GM10266 (cell line): ENCODE measurements around the gene DUSP2.

Experiments
- DNase-seq: peaks from one replicate; pipeline ENCODE4 v3.0.0; 2012; ENCODE audit errors: extremely low spot score
- TF ChIP-seq, protein P1 (sequence below): IDR thresholded peaks from 2 replicates; pipeline ENCODE4 v1.5.1; 2012; ENCODE audit warnings: mild to moderate bottlenecking, low read depth; ENCODE audit not compliant: control insufficient read depth, insufficient read depth; ENCODE audit errors: missing control alignments

The DUSP2 gene

DNA sequence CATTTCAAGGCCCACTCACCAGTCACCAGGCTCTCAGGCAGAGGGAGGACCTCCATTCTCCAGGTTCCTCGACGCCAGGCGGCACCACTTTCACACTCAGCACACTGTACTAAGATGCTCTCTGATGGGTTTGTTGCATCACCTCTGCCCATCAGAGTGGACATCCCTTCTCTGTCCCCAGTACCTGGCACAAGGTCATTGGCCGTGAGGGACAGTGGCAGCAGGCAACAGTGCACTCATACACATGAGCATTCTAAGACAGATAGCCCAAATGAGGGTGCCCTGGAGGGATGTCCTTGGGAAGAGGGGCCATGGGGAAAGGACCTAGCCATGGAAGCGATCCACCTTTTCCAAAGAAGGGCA is 25.9 kb downstream of the DUSP2 start:
- no peak for DNase-seq
- TF ChIP-seq, protein P1, sequence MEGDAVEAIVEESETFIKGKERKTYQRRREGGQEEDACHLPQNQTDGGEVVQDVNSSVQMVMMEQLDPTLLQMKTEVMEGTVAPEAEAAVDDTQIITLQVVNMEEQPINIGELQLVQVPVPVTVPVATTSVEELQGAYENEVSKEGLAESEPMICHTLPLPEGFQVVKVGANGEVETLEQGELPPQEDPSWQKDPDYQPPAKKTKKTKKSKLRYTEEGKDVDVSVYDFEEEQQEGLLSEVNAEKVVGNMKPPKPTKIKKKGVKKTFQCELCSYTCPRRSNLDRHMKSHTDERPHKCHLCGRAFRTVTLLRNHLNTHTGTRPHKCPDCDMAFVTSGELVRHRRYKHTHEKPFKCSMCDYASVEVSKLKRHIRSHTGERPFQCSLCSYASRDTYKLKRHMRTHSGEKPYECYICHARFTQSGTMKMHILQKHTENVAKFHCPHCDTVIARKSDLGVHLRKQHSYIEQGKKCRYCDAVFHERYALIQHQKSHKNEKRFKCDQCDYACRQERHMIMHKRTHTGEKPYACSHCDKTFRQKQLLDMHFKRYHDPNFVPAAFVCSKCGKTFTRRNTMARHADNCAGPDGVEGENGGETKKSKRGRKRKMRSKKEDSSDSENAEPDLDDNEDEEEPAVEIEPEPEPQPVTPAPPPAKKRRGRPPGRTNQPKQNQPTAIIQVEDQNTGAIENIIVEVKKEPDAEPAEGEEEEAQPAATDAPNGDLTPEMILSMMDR: no peak

DNA sequence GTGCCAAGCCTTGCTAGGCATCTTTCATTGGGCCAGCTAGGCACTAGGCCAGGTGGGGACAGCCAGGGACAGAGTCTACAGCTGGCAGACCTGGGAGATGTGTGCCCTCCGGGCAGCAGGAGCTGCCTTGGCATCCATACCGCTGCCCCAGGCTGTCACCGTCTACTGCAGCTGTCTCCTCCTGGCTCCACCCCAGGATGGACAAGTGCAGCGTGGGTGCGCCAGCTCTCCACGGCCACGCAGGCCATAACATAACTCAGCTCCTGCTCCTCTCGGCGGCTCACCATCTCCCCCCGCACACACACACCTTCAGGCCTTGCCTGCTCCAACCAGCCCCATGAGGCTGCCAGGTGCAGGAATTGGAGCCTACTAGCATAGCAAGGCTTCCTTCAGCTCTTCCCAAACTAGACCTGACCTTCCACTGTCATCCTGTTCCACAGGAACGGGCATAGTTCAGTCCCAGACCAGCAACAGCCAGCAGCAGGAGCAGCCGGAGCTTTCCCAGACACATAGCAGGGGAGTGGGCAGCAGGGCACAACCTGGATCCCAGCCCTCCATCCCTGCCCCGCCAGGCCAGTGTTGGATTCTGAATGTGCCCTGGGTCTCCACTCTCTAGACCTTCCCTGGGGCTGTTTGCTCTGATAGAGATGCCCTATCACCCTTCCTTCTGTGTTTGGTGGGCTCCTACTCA is 26.4 kb downstream of the DUSP2 start:
- TF ChIP-seq, protein P1: no peak
- no peak for DNase-seq

DNA sequence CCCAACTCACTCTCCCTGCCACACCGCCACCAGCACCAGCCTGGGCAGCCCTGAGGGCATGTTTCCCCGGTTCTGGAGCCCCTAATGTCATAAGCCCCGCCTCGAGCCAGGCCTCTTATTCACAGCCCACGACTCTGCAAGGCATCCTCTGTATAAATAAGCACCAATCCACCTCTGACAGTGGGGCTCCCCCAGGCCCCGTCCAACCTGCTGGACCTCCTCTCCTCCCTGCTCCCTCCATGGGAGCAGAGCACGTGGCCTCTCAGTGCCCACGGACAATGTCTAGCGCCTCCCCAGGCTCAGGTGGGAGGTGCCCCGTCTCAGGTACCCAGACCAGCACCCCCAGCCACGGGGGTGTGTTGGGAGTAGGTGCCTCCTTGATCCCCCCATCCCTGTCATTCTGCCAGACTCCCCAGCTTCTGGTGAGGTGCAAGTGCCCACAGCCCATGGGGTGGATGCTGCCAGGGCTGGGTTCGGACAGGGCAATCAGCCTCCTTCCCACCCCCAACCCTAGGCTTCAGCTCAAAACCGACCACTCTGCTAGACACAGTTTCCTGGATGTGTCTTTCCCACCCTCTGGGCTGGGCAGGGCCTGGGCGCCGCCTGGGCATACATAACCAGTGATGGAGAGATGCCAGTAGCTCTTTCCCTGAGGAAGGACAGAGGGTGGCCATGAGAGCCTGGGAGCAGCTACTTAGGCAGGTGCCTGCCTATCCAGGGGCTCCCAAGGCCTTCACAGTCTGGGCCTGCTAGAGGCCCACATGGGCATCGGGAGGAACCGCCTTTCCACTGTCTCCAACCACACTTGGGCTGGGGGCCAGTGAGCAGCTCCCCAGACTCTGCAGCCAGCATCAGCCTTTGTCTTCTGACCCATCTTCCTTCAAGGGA is 27.3 kb downstream of the DUSP2 start:
- no peak for DNase-seq
- TF ChIP-seq, protein P1: no peak

DNA sequence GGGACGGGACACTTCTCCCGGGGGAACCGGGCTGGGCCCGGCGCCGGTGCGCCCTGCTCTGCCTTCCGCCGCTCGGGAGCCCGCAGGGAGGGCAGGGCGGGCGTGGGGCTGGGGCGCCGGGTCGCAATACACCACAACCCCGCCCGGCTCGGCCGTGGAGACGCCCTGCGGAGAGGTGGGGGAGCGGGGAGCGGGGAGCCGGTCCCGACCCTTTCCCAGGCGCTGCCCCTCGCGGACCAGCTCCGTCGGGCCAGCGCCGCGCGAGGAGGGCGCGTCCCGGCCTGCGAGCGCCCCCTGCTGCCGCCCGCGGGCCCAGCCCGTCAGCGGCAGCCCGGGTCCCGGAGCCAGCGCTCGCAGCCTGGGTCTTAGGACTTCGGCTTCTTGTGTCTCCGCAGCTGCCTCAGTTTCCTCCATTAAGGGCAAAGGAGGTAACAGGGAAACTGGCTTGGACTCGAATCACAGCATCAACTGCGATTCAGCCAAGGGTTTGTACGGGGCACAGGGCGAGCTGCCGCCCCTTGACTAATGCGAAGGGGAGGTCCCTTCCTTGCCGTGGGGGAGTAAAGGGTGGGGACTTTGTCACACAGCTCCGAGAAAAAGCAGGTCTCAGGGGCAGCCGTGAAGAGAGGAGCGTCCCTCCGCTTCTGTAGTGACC is 28.2 kb downstream of the DUSP2 start:
- peak; percentile 93 for DNase-seq
- TF ChIP-seq, protein P1: peak; percentile 94

DNA sequence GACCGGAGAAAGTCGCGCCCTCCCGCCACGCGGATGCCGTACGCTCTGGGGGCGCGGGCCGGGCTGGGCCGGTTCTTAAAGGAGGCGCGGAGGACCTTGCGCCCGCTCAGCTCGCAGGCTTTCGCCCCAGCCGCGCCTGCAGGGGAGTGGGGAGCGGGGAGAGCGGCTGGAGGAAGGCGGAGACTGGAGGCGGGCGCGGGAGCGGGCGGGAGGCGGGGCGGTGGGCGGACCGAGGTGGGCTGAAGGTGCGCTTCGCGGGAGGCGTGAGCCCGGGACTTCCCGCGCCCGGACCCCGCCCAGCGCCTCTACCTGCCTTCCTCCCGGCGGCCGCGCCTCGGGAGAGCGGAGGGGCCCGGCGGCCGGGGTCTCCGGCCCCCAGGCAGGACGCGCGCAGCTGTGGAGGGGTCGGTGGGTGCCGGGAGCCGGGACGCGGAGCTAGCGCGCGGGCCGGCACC is 28.8 kb downstream of the DUSP2 start, which contains the start of gene ADRA2B:
ADRA2B (minus strand) TSS at position 148 of the 455 bp plus-strand sequence. CDS start 422 bp downstream, outside the sequence.
- TF ChIP-seq, protein P1: no peak
- DNase-seq: peak; percentile 89

DNA sequence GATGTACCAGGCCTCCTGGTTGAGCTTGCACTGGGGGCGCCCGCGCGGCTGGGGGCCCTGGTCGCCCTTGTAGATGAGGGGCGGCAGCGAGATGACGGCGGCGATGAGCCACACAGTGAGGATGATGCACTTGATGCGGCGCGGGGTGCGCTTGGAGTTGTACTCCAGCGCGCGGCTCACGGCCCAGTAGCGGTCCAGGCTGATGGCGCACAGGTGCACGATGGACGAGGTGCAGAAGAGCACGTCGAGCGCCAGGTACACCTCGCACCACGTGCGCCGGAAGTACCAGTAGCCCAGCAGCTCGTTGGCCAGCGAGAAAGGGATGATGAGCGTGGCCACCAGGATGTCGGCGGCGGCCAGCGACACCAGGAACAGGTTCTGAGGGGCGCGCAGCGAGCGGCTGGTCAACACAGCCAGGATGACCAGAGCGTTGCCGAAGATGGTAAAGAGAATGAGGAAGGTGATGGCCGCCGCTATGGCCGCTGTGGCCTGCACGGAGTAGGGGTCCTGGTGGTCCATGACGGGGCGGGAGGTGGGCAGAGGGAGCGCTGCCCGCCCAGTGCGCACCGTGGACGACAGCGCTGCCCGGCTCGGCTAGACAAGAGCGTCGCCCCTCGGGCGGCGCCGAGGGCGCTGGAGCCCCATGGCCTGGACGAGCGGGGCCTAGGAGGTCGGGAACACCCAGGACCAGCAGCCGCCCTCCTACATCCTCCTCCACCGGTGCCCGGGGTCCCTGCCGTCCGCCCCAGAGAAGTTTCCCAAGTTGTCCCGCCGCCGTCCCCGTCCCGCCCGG is 29.4 kb downstream of the DUSP2 start:
- TF ChIP-seq, protein P1: no peak
- no peak for DNase-seq
